Skeletal muscle satellite cell (primary cell): ENCODE data around the gene DNAJB12.

Experiments
- H3K27me3 ChIP-seq: 2 replicates; pipeline ENCODE4 v1.7.0; 2013; ENCODE audit warnings: low read length; ENCODE audit not compliant: control insufficient read depth, insufficient read depth
- H3K36me3 ChIP-seq: 2 replicates; pipeline ENCODE4 v1.7.0; 2013; ENCODE audit warnings: mild to moderate bottlenecking, control low read depth, low read length; ENCODE audit not compliant: insufficient read depth
- H3K4me1 ChIP-seq: 2 replicates; pipeline ENCODE4 v1.7.0; 2013; ENCODE audit warnings: low read length; ENCODE audit not compliant: control insufficient read depth, insufficient read depth
- H3K4me2 ChIP-seq: 2 replicates; pipeline ENCODE4 v1.7.0; 2013; ENCODE audit warnings: mild to moderate bottlenecking, low read length
- H3K4me3 ChIP-seq: 2 replicates; pipeline ENCODE4 v1.7.0; 2013; ENCODE audit warnings: low read length
- H3K9ac ChIP-seq: 2 replicates; pipeline ENCODE4 v1.7.0; 2013; ENCODE audit warnings: mild to moderate bottlenecking, low read depth, low read length, moderate library complexity
- H3K9me3 ChIP-seq: replicated peaks from 2 replicates; pipeline ENCODE4 v1.7.0; 2013; ENCODE audit warnings: mild to moderate bottlenecking, control low read depth, low read length

DNAJB12 gene

DNA sequence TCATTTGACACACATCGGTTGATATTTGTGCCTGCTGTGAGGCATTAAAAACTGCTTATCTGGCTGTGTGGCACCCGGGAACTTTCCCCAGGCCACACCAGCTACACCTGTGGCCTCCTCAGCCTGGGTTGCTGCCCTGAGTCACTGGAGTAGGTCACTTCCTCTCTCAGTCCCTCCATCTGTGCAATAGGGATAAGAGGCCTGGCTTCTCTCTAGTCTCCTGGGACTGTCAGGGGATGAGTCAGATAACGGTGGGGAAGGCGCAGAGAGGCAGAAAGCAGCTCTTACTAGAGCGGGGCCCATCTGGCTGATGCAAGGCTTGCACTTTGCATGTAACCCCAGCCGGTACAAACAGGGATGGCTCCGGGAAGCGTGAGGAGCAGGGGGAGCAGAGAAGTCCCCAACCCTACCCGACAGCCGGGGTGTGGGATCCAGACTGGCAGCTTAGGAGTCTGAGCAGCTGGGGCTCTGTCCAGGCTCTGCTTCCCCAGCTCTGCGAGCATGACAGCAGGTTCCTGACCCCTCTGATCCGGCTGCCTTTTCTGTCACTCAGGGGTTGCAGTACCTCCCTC lies 34.0 kb downstream of the DNAJB12 start:
- Histone ChIP-seq H3K9me3 (no peaks in the 10 kb centered on the region), H3K9ac (peak overlapping the region; percentile 75), H3K4me3 (no peak overlapping the region), H3K27me3 (no peaks in the 10 kb centered on the region), H3K4me1 (peaks cover 63% of the 10 kb centered on the region), H3K4me2 (peak overlapping the region; percentile 79), H3K36me3 (no peaks in the 10 kb centered on the region)

DNA sequence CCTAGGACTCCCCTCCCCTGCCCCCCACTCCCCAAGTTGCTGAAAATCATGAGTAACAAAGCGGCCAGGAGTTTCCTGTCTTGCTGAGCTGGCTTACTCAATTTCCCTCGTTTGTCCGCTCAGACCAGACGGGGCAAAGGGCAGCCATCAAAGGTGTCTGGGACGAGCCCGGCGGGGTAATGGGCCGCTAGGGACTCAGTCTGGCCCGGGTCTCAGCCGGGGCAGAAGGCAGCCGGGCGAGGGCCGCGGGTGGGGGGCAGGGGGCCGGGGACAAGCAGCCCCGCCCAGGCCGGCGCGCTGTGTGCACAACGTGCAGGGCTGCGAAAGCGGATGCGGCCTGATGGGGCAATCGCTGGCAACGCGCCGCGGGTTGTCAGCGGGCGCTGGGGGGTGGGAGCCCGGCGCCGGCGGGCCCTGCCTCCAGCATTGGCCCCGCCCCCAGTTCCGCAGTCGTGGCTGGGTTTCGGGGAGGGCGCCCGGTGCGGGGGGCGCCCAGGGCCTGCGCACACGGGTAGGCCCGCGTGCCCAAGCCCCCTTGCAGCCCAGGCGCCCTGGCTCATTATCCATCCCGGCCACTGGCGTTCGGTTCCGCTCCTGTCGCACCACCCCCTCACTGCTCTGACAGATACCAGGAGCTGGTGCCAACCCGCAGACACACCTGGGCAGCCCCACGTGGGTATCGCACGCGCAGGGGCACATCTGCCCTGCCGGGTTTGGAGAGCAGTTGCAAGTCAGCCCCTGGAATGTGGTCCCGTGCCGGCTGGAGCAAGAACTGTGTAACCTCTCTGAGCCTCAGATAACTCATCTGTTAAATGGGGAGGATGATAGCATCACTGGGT lies 35.1 kb downstream of the DNAJB12 start:
- Histone ChIP-seq H3K27me3 (no peaks in the 10 kb centered on the region), H3K4me2 (peak overlapping the region; percentile 79), H3K9me3 (no peaks in the 10 kb centered on the region), H3K36me3 (no peaks in the 10 kb centered on the region), H3K4me3 (peak overlapping the region; percentile 59), H3K4me1 (peaks cover 61% of the 10 kb centered on the region), H3K9ac (peak overlapping the region; percentile 75)

DNA sequence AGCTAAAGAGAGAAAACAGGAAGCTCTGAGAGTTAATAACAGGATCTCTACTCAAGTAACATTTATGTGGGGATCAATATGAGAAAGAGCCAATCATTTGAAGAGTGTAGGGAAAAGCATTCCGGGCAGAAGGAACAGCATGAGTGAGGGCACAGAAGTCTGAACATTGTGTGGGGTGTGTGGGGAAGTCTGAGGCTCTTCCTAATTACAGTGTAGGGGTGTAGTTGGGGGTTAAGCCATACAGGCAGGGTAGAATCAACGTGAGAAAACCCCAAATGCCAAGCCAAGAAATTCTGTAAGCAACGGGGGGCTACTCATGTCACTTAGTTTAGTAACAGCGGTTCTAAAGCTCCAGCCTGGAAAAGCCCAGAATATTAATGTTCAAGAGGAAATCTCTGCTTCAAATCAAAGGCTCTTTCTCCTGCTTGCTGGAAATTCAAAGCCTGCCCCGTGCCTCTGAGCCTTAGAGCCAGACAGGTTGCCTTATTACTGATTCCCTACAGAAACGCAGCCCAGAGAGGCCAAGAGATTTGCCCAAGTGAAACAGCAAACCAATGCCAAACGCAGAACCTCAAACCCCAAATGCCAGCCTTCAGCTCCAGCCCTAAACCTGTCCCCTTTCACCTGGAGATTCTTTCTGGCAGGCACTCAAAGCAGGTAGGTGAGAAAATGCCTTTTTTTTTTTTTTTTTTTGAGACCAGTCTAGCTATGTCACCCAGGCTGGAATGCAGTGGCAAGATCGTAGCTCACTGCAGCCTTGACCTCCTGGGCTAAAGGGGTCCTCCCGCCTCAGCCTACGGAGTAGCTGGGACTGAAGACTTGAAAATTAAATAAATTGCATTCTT lies 36.1 kb downstream of the DNAJB12 start:
- Histone ChIP-seq H3K4me3 (peak overlapping the region; percentile 51), H3K4me2 (peak overlapping the region; percentile 79), H3K9ac (peak overlapping the region; percentile 75), H3K4me1 (peaks cover 55% of the 10 kb centered on the region), H3K9me3 (no peaks in the 10 kb centered on the region), H3K36me3 (no peaks in the 10 kb centered on the region), H3K27me3 (no peaks in the 10 kb centered on the region)

DNA sequence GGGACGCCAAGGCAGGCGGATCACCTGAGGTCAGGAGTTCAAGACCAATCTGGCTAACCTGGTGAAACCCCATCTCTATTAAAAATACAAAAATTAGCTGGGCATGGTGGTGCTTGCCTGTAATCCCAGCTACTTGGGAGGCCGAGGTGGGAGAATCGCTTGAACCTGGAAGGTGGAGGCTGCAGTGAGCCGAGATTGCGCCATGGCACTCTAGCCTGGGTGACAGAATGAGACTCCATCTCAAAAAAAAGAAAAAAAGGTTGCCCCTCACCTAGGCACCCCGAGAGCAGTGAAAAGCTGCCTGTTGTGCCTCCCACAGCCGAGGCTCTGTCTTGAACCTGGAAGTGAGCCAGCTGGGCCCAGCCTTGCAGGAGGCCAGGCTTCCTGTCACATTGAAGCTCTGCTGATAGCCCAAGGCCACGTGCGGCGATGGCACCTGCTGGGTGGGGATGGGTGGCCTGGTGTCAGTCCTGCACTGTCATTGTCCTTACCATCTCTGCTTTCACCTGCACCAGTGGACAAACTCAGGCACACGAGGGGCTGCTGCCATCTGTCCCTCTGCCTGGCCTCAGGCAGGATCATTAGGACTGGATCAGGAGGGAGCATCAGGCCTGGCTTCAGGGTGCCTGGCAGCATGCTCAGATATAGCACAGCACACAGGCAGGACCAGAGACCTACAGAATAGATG lies 37.8 kb downstream of the DNAJB12 start:
- Histone ChIP-seq H3K4me1 (peaks cover 46% of the 10 kb centered on the region), H3K4me2 (no peak overlapping the region), H3K9me3 (no peaks in the 10 kb centered on the region), H3K9ac (no peak overlapping the region), H3K36me3 (no peaks in the 10 kb centered on the region), H3K27me3 (no peaks in the 10 kb centered on the region), H3K4me3 (no peak overlapping the region)

DNA sequence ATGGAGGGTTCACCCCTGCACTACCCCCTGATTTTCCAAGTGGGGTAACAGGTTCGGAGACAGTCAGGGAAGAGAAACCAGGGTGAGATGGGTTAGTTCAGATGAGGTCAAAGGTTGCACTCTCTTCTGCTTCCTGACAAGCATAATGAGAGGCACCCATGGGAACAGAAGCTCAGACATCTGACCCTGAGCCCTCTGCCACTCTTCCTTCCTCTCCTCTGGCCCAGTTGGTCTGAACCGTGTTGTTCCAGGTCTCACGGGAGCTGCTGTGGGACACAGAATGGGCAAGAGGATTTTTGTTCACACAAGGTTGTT lies 38.4 kb downstream of the DNAJB12 start:
- Histone ChIP-seq H3K4me1 (peaks cover 40% of the 10 kb centered on the region), H3K27me3 (no peaks in the 10 kb centered on the region), H3K4me3 (no peak overlapping the region), H3K9ac (no peak overlapping the region), H3K4me2 (no peak overlapping the region), H3K9me3 (no peaks in the 10 kb centered on the region), H3K36me3 (no peaks in the 10 kb centered on the region)

DNA sequence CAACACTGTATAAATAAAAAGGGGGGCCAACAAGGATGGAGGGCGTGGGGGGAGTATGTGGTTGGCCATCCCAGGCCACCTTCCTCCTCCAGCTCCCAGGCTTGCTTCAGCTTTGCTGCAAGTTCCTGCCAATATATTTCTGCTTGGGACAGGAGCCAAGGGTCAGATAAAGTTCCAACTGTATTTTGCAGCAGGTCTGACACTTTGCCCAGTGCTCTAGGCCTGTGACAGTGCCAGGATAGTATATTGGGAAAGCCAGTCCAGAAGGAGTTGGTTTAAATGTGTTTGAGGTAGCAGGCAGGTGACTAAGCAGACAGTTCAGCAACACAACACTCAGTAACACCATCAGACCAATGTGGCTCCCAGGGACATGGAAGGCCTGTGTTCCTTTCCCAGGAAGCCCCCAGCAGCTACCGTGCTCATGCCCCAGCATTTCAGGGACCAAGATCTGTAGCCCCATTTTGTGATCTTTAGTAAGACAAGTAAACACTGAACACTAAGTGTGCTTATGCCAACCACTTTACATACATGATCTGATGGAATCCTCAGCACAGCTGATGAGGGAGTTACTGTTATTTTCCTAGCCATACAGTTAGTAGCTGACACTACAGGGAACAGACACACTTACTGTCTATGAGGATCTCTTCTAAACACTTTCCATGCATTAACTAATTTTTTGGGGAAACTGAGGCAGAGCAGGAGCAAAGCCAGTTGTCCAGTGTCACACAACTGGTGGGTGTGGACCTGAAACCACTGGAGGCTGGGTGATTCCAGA lies 38.9 kb downstream of the DNAJB12 start:
- H3K4me3 ChIP-seq, result no peak overlapping the region
- H3K9me3 ChIP-seq, result no peaks in the 10 kb centered on the region
- no peaks in the 10 kb centered on the region for H3K27me3 ChIP-seq
- H3K4me1 ChIP-seq, result peaks cover 37% of the 10 kb centered on the region
- no peak overlapping the region for H3K4me2 ChIP-seq
- H3K36me3 ChIP-seq, result no peaks in the 10 kb centered on the region
- no peak overlapping the region for H3K9ac ChIP-seq

DNA sequence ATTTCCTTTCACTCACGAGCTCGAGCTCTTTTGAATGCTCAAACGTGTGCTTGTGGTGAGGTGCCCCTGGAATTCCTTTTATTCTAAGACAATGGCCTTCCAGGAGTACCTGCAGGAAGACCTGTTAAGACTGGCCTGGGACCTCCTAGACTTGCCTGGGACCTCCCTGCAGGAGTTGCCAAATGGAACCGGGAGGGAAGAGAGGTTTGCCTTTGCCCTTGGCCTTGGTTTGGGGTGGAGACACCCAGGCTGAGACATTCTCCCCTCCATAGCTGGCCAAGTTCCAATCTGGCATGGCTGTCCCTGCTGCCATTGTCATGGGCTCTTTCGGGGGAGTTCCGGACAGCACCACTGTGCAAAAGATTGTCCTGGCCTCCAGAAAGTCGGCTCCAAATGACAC lies 39.7 kb downstream of the DNAJB12 start:
- H3K27me3 ChIP-seq, result no peaks in the 10 kb centered on the region
- H3K4me3 ChIP-seq, result no peak overlapping the region
- no peak overlapping the region for H3K9ac ChIP-seq
- H3K9me3 ChIP-seq, result no peaks in the 10 kb centered on the region
- no peaks in the 10 kb centered on the region for H3K36me3 ChIP-seq
- no peak overlapping the region for H3K4me2 ChIP-seq
- H3K4me1 ChIP-seq, result peaks cover 38% of the 10 kb centered on the region

DNA sequence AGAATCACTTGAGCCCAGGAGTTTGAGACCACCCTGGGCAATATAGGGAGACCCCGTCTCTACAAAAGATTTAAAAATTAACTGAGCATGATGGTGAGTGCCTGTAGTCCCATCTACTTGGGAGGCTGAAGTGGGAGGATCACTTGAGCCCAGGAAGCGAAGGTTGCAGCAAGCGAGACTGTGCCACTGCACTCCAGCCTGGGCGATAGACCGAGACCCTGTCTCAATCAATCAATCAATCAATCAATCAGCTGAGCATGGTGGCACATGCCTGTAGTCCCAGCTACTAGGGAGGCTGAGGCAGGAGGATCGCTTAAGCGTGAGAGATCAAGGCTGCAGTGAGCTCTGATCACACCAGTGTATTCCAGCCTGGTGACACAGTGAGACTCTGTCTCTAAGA lies 40.5 kb downstream of the DNAJB12 start:
- no peaks in the 10 kb centered on the region for H3K9me3 ChIP-seq
- no peak overlapping the region for H3K4me2 ChIP-seq
- H3K36me3 ChIP-seq, result no peaks in the 10 kb centered on the region
- H3K9ac ChIP-seq, result no peak overlapping the region
- H3K4me1 ChIP-seq, result peaks cover 39% of the 10 kb centered on the region
- H3K27me3 ChIP-seq, result no peaks in the 10 kb centered on the region
- H3K4me3 ChIP-seq, result no peak overlapping the region

GRCh38 chr10:72312865-72313391 lies 41.8 kb downstream of the DNAJB12 start:
- H3K9me3 ChIP-seq, result no peaks in the 10 kb centered on the region
- no peaks in the 10 kb centered on the region for H3K36me3 ChIP-seq
- no peak overlapping the region for H3K4me2 ChIP-seq
- peaks cover 43% of the 10 kb centered on the region for H3K4me1 ChIP-seq
- no peaks in the 10 kb centered on the region for H3K27me3 ChIP-seq
- no peak overlapping the region for H3K9ac ChIP-seq
- no peak overlapping the region for H3K4me3 ChIP-seq

GRCh38 chr10:72311667-72312066 lies 43.1 kb downstream of the DNAJB12 start:
- Histone ChIP-seq H3K27me3 (no peaks in the 10 kb centered on the region), H3K4me2 (no peak overlapping the region), H3K9me3 (no peaks in the 10 kb centered on the region), H3K4me3 (no peak overlapping the region), H3K9ac (no peak overlapping the region), H3K4me1 (peaks cover 43% of the 10 kb centered on the region), H3K36me3 (no peaks in the 10 kb centered on the region)
